GM12891 (cell line): Measurements from ENCODE around the gene PAQR8.

Experiments used
- DNase-seq: peaks from one replicate; pipeline ENCODE4 v3.0.0; 2011; ENCODE audit warnings: low spot score; ENCODE audit not compliant: insufficient read length
- FAIRE-seq: peaks from 2 replicates; lab custom pipeline; 2011; peaks lifted over from hg19 to GRCh38; lab: Jason Lieb, UNC
- PAX5 ChIP-seq: IDR thresholded peaks from 2 replicates; pipeline ENCODE4 v1.6.1; 2011; ENCODE audit warnings: low read length, moderate library complexity, mild to moderate bottlenecking; ENCODE audit not compliant: insufficient read depth, severe bottlenecking
- POLR2A ChIP-seq: IDR thresholded peaks from 2 replicates; pipeline ENCODE4 v1.6.1; 2011; ENCODE audit warnings: low read depth, low read length, control low read depth
- POLR2AphosphoS5 ChIP-seq: IDR thresholded peaks from 2 replicates; pipeline ENCODE4 v1.6.1; 2011; ENCODE audit warnings: low read depth, low read length, control low read depth
- POU2F2 ChIP-seq: IDR thresholded peaks from 2 replicates; pipeline ENCODE4 v1.6.1; 2011; ENCODE audit warnings: low read depth, mild to moderate bottlenecking, control low read depth, low read length, moderate library complexity
- SPI1 ChIP-seq: IDR thresholded peaks from 2 replicates; pipeline ENCODE4 v1.6.1; 2011; ENCODE audit warnings: low read depth, low read length, control low read depth
- TAF1 ChIP-seq: IDR thresholded peaks from 2 replicates; pipeline ENCODE4 v1.6.1; 2011; ENCODE audit warnings: low read depth, low read length, control low read depth

The PAQR8 gene

DNA sequence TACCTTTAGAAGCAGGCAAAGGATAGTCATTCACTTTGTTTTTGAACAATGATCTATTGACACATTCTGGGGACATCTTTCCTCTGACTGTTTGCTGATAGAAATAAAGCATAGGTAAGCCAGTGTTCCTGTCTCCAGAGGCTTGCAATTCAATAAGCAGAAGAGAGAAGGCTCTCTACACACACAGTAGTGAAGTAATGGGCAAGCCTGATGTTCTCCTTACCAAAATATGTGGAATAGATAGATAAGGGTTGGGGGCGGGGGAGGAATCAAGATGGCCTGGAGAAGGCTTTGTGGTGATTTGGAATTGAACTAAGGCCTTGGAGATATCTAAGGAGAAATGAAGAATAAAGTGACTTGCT lies 27.3 kb downstream of the PAQR8 start:
- FAIRE-seq (no peak), DNase-seq (no peak)
- TF ChIP-seq POU2F2 (no peak), SPI1 (no peak), POLR2A (no peak)

DNA sequence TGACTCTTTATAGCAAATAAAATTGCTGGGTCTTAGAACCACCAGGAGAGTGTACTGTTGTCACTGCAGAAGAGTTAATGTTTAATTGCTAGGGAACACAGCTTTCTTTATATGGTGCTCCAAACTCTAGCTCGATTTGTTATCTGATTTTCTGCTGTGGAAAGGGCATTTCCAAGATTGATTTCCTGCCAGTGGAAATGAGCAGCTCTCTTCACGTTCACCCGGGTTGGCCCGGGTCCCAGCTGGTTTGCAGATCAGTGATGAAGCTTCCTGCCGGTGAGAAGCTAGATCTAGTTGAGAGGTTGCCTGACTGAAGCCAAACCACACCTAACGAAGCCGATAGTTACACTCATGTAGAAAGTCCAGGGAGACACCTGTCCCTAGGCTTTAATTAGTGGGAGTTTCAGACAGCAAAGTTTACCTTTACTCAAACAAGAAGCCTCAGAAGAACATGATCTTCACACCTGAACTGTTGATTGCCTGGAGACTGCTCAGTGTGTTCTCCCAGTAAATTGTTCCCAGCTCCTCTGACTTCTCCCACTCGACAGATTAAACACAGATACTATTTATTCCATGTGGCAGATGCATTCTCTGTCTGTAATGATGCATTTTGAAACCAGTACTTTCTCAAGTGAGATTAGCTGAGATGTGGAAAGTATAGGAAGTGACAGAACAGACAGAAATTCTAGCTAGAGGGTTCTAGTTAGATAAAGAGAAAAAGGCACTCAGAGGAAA lies 27.8 kb downstream of the PAQR8 start:
- TF ChIP-seq SPI1 (no peak), POLR2A (peak; percentile 14; the same call in 1 of the 2 replicates), POU2F2 (no peak)
- DNase-seq (no peak), FAIRE-seq (no peak)

DNA sequence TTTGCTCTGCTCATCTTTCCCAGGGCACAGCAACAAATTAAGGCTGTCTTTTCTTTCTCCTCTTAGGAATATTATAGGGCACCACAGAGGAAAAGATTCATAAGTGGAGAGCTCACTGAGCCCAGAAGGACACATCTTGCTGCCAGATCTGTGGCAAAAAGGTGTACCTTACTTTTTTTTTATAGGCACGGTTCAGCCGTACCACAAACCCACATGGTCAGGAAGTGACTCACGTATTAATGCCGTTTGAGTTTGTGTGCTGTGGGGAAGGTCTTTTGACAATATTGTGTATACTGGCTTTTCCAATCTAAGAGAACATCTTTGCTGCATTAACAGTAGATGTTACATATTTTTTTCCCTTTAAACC lies 28.4 kb downstream of the PAQR8 start:
- DNase-seq (no peak), FAIRE-seq (peak; percentile 92)
- TF ChIP-seq TAF1 (0 out of 2 replicates have a peak, but pooled peaks have one; percentile 26), POLR2AphosphoS5 (0 out of 2 replicates have a peak, but pooled peaks have one; percentile 17), SPI1 (peak; percentile 15; the same call in 1 of the 2 replicates), PAX5 (no peak), POU2F2 (peak; percentile 40; the same call in 1 of the 2 replicates), POLR2A (0 out of 2 replicates have a peak, but pooled peaks have one; percentile 29)

GRCh38 chr6:52391599-52391998 lies 29.6 kb downstream of the PAQR8 start:
- FAIRE-seq (no peak), DNase-seq (no peak)
- TF ChIP-seq PAX5 (no peak), POLR2A (no peak), POU2F2 (no peak), SPI1 (no peak), POLR2AphosphoS5 (no peak)

DNA sequence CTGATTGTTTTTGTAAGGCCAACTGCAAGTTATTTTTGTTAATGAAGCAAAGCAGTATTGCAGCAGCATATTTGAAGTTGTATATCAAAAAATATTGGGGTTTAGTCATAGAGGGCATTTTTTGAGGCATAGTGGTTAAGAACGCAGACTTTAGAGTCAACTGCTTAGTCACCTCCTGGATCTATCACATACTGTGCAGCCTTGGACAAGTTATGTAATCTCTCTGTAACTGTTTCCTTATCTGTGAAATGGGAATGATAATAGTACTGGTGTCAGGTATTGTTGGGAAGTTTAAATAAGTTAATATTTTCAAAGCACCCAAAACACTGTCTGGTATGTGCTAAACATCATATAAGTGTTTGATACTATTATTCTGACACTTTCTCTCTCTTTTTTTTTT lies 31.0 kb downstream of the PAQR8 start:
- DNase-seq = no peak

DNA sequence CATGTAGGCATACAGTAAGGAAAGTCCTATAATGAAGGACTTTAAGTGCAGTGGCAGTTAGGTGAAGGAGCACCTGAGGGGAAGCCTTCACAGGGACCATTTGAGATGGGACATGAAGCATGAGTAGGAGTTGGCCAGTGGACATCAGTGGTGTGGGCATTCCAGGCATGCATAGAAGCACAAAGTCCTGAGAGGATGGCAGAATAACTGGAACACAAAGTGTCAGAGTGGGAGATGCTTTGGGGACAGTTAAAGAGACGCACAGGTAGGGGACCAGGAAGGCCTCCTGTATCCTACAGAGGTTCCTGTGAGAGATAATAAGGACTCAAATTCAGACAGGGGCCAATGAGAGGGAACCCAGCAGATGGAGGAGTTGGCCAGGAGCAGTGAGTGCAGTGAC lies 31.8 kb downstream of the PAQR8 start:
- no peak for TF ChIP-seq PAX5
- DNase-seq (no peak), FAIRE-seq (peak; percentile 5)

More for the DNA sequence above, 31.0 kb downstream of the PAQR8 start:
- TF ChIP-seq POLR2AphosphoS5 (no peak), SPI1 (no peak), POU2F2 (no peak)
- peak; percentile 51 for FAIRE-seq

GRCh38 chr6:52394251-52394666 lies 32.3 kb downstream of the PAQR8 start:
- no peak for TF ChIP-seq SPI1
- no peak for TF ChIP-seq POLR2AphosphoS5
- FAIRE-seq (peak; percentile 94), DNase-seq (no peak)

GRCh38 chr6:52395969-52396368 lies 34.0 kb downstream of the PAQR8 start:
- FAIRE-seq (no peak), DNase-seq (no peak)
- TF ChIP-seq TAF1 (no peak), PAX5 (no peak), SPI1 (no peak)

GRCh38 chr6:52399511-52400312 lies 37.8 kb downstream of the PAQR8 start:
- no peak for DNase-seq
- no peak for TF ChIP-seq TAF1
- TF ChIP-seq POU2F2 = no peak
- TF ChIP-seq POLR2AphosphoS5 = no peak
- TF ChIP-seq POLR2A = no peak
- TF ChIP-seq SPI1 = no peak
- TF ChIP-seq PAX5 = no peak
- FAIRE-seq = peak; percentile 75

DNA sequence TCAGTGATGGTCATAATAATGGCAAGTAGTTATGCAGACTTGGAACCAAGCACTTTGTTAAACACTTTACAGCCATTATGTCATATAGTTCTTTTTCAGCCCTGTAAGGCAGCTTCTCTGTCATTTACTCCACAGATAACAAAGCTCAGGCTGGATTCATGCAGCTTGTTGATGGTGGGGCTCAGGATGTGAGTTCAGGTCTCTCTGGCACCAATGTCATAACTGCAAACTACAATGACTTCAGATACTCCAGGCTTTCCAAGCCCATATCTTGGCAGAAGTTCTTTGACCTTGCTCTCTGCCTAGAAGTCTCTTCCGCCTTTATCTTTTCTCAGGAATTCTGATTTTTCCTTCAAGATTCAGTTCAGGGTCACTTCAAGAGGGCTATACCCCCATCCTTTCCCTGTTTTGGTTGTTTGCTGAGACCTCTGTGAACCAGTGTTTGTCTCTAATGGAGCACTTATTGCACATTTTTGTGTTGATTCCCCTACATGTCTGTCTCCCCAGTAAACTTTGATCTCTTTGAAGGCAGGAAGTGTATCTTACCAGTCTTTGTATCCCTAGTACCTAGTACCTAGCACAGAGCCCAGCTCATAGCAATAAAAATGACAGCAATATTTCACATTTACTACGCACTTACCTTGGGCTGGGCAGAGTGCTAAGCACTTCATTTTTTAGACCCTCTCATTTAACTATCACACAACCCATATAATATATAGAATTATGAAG lies 38.5 kb downstream of the PAQR8 start:
- DNase-seq = no peak
- peak; percentile 52 for FAIRE-seq
- no peak for TF ChIP-seq POLR2AphosphoS5
- no peak for TF ChIP-seq POU2F2
- no peak for TF ChIP-seq PAX5
- no peak for TF ChIP-seq POLR2A
